Epithelial cell of proximal tubule (primary cell): ENCODE measurements around the gene MYBPH. TPM values are rescaled to one million over a fixed set of nuclear protein-coding genes. Genes with fewer than 3 reads are reported as not detected.

ENCODE experiments used
- DNase-seq: peaks from one replicate; pipeline ENCODE4 v3.0.0-alpha.2; 2011; ENCODE audit warnings: low read depth
- H3K4me3 ChIP-seq: 2 replicates; pipeline ENCODE4 v1.5.1; 2011; ENCODE audit warnings: low read depth, mild to moderate bottlenecking, low read length
- CTCF ChIP-seq: conservative IDR thresholded peaks from 2 replicates; pipeline ENCODE4 v1.5.1; 2012; ENCODE audit warnings: low read depth, mild to moderate bottlenecking, low read length
- total RNA-seq: library from RNA; depleted of rRNA; stranded (reverse); fragments of >200 nt; gene quantifications from 2 replicates; pipeline ENCODE4 v1.2.3, GENCODE V29; 2015

MYBPH gene
- total RNA-seq, 1 donor from 2014 or later, result not detected

GRCh38 chr1:203158423-203158822, 17.2 kb downstream of the MYBPH start:
- no peak for DNase-seq
- H3K4me3 ChIP-seq, result no peak overlapping the region
- no peak for TF ChIP-seq CTCF

GRCh38 chr1:203156280-203156679, 19.3 kb downstream of the MYBPH start:
- TF ChIP-seq CTCF, result no peak
- DNase-seq, result no peak
- H3K4me3 ChIP-seq, result no peak overlapping the region

- DNase-seq, result no peak
- no peak overlapping the region for H3K4me3 ChIP-seq
- TF ChIP-seq CTCF, result no peak
Observed at GRCh38 chr1:203153989-203154821, 21.4 kb downstream of the MYBPH start.

GRCh38 chr1:203153051-203153988, 22.3 kb downstream of the MYBPH start:
- no peak for DNase-seq
- TF ChIP-seq CTCF, result no peak
- H3K4me3 ChIP-seq, result no peak overlapping the region

GRCh38 chr1:203152158-203153034, 23.2 kb downstream of the MYBPH start:
- DNase-seq, result peak; percentile 86
- H3K4me3 ChIP-seq, result no peak overlapping the region
- no peak for TF ChIP-seq CTCF

GRCh38 chr1:203151362-203152157, 24.1 kb downstream of the MYBPH start:
- no peak for TF ChIP-seq CTCF
- DNase-seq, result peak; percentile 51

More at GRCh38 chr1:203151362-203152157, 24.1 kb downstream of the MYBPH start:
- no peak overlapping the region for H3K4me3 ChIP-seq
